C4-2B (cell line): ENCODE measurements around the gene MTPN.

Source experiments
- H3K27ac ChIP-seq: fragments of 450-650 bp; 2 replicates; pipeline ENCODE4 v1.5.1; 2017
- ZFX ChIP-seq: fragments of 450-650 bp; IDR thresholded peaks from 2 replicates; pipeline ENCODE4 v1.6.1; 2017
- TF ChIP-seq, protein P1 (sequence below): fragments of 450-650 bp; conservative IDR thresholded peaks from 2 replicates; pipeline ENCODE4 v1.5.1; 2017; ENCODE audit warnings: mild to moderate bottlenecking

MTPN gene

GRCh38 chr7:136000288-136000913 lies 23.2 kb upstream of the MTPN start:
- H3K27ac ChIP-seq, result no peak overlapping the region
- TF ChIP-seq, protein P1, sequence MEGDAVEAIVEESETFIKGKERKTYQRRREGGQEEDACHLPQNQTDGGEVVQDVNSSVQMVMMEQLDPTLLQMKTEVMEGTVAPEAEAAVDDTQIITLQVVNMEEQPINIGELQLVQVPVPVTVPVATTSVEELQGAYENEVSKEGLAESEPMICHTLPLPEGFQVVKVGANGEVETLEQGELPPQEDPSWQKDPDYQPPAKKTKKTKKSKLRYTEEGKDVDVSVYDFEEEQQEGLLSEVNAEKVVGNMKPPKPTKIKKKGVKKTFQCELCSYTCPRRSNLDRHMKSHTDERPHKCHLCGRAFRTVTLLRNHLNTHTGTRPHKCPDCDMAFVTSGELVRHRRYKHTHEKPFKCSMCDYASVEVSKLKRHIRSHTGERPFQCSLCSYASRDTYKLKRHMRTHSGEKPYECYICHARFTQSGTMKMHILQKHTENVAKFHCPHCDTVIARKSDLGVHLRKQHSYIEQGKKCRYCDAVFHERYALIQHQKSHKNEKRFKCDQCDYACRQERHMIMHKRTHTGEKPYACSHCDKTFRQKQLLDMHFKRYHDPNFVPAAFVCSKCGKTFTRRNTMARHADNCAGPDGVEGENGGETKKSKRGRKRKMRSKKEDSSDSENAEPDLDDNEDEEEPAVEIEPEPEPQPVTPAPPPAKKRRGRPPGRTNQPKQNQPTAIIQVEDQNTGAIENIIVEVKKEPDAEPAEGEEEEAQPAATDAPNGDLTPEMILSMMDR, result no peak
- no peak for TF ChIP-seq ZFX

GRCh38 chr7:135998081-135998480 lies 20.9 kb upstream of the MTPN start:
- no peak overlapping the region for H3K27ac ChIP-seq
- TF ChIP-seq, protein P1, result no peak
- TF ChIP-seq ZFX, result no peak

DNA sequence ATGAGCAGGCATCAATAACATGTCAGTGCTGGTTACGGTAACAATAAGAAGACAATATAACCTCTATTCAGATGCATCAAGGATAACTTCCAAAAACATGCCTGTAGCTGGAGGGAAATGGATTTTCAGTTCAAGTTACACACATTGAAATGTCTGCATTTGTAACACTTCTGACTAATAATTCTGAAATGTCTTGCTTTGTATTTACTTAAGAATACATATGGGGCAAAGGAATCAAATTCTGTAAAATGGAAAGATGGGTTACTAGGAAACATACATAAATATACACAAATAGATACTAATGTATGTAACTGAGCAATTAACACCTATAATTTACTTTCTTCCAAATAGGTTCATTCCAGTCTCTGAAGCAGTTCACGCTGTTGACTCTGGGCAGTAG lies 18.6 kb upstream of the MTPN start:
- no peak overlapping the region for H3K27ac ChIP-seq
- TF ChIP-seq ZFX, result no peak
- TF ChIP-seq, protein P1, result no peak

DNA sequence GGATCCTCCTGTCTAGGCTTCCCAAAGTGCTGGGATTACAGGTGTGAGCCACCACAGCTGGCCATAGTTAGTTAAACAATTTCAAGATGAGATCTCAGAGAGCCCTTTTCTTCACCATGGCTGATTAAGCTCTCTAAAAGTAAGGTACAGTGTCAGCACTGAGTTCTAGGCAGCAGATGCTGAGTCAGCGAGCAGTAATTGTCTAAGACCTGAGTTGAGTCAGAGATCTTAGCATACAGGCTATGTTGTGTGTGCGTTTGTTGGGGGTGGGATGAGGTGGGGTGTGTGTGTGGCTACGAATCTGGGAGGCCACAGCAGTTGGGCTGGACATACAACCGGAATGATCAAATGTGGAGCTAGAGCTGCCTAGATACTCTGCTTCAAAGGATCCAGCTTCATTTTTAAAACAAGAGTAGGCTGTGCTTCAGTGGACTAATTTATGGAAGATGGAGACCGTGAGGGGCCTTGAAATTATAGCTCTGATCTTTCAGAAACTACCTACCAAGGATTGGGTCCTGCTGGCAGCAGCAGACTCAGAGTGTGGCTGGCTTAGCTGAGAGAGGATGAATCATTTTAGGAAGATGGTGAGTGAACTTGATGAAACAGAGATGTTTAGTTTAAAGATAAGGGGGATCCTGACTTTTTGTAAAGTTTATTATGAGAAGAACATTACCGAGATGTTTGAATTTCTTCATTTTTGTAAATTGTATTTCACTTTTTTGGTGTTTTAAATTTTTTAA lies 17.5 kb upstream of the MTPN start:
- TF ChIP-seq, protein P1, result no peak
- TF ChIP-seq ZFX, result no peak
- no peak overlapping the region for H3K27ac ChIP-seq

- TF ChIP-seq ZFX, result no peak
These were observed 16.8 kb upstream of the MTPN start for GRCh38 chr7:135993950-135994349.

GRCh38 chr7:135991906-135992305 lies 14.7 kb upstream of the MTPN start:
- no peak for TF ChIP-seq ZFX
- TF ChIP-seq, protein P1, result no peak
- H3K27ac ChIP-seq, result no peak overlapping the region

More at GRCh38 chr7:135993950-135994349, 16.8 kb upstream of the MTPN start:
- no peak overlapping the region for H3K27ac ChIP-seq

DNA sequence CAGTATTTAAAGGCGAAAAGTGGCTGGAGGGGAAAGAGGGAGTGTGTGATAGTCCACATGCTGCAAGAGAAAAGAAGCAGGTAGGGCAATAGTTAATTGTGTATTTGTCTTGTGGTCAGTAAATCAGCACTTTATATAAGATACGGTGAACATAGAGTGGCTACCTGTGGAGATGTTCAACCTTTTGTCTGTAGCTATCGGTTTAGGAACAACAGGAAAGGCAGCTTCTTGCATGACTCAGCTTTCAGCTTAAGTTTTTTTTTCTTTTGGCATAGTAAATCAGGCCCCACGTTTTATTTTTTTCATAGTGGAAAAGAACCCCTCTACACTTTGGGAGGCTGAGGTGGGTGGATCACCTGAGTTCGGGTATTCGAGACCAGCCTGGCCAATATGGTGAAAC lies 14.2 kb upstream of the MTPN start:
- H3K27ac ChIP-seq, result no peak overlapping the region
- TF ChIP-seq, protein P1, result no peak
- TF ChIP-seq ZFX, result no peak
